ENCODE measurements around the gene DCHS2. TPM values are rescaled to one million over a fixed set of nuclear protein-coding genes. Genes with fewer than 3 reads are reported as not detected.

DCHS2 gene
- total RNA-seq, 1 donor from 2014 or later = 0.13 TPM

- H3K4me3 Mint-ChIP-seq (ENCODE audit: unreplicated experiment) = no peak overlapping the region
- no peaks in the 10 kb centered on the region for H3K9me3 Mint-ChIP-seq (ENCODE audit: unreplicated experiment)
- no peak overlapping the region for H3K27ac Mint-ChIP-seq (ENCODE audit: unreplicated experiment)
- no peak for DNase-seq (ENCODE audit: extremely low spot score, unreplicated experiment)
- H3K27me3 Mint-ChIP-seq (ENCODE audit: unreplicated experiment) = peaks cover 22% of the 10 kb centered on the region
- H3K4me1 Mint-ChIP-seq (ENCODE audit: unreplicated experiment) = no peaks in the 10 kb centered on the region
- H3K36me3 Mint-ChIP-seq (ENCODE audit: unreplicated experiment) = no peaks in the 10 kb centered on the region
- TF ChIP-seq CTCF (IDR thresholded peaks at IDR 0.05) = no peak
These were observed 13.1 kb downstream of the DCHS2 start for GRCh38 chr4:154478547-154478946.

- H3K27me3 Mint-ChIP-seq (ENCODE audit: unreplicated experiment) = peaks cover 26% of the 10 kb centered on the region
- no peaks in the 10 kb centered on the region for H3K36me3 Mint-ChIP-seq (ENCODE audit: unreplicated experiment)
- DNase-seq (ENCODE audit: extremely low spot score, unreplicated experiment) = no peak
- H3K4me1 Mint-ChIP-seq (ENCODE audit: unreplicated experiment) = no peaks in the 10 kb centered on the region
- H3K27ac Mint-ChIP-seq (ENCODE audit: unreplicated experiment) = no peak overlapping the region
- no peak overlapping the region for H3K4me3 Mint-ChIP-seq (ENCODE audit: unreplicated experiment)
- H3K9me3 Mint-ChIP-seq (ENCODE audit: unreplicated experiment) = no peaks in the 10 kb centered on the region
- TF ChIP-seq CTCF (IDR thresholded peaks at IDR 0.05) = no peak
These were observed 13.5 kb downstream of the DCHS2 start for GRCh38 chr4:154478128-154478527.

GRCh38 chr4:154476232-154476631 lies 15.4 kb downstream of the DCHS2 start:
- Mint-ChIP-seq H3K27ac (ENCODE audit: unreplicated experiment) (no peak overlapping the region), H3K4me1 (ENCODE audit: unreplicated experiment) (no peaks in the 10 kb centered on the region), H3K27me3 (ENCODE audit: unreplicated experiment) (peaks cover 33% of the 10 kb centered on the region), H3K36me3 (ENCODE audit: unreplicated experiment) (no peaks in the 10 kb centered on the region), H3K4me3 (ENCODE audit: unreplicated experiment) (no peak overlapping the region), H3K9me3 (ENCODE audit: unreplicated experiment) (no peaks in the 10 kb centered on the region)
- no peak for TF ChIP-seq CTCF (IDR thresholded peaks at IDR 0.05)
- no peak for DNase-seq (ENCODE audit: extremely low spot score, unreplicated experiment)

- Mint-ChIP-seq H3K27ac (ENCODE audit: unreplicated experiment) (no peak overlapping the region), H3K36me3 (ENCODE audit: unreplicated experiment) (no peaks in the 10 kb centered on the region), H3K4me1 (ENCODE audit: unreplicated experiment) (no peaks in the 10 kb centered on the region), H3K4me3 (ENCODE audit: unreplicated experiment) (no peak overlapping the region), H3K27me3 (ENCODE audit: unreplicated experiment) (peaks cover 36% of the 10 kb centered on the region), H3K9me3 (ENCODE audit: unreplicated experiment) (no peaks in the 10 kb centered on the region)
- DNase-seq (ENCODE audit: extremely low spot score, unreplicated experiment) = no peak
- TF ChIP-seq CTCF (IDR thresholded peaks at IDR 0.05) = no peak
These were observed 15.8 kb downstream of the DCHS2 start for GRCh38 chr4:154475820-154476219.

GRCh38 chr4:154473497-154473896 lies 18.1 kb downstream of the DCHS2 start:
- H3K4me3 Mint-ChIP-seq (ENCODE audit: unreplicated experiment) = no peak overlapping the region
- H3K27me3 Mint-ChIP-seq (ENCODE audit: unreplicated experiment) = peaks cover 42% of the 10 kb centered on the region
- H3K36me3 Mint-ChIP-seq (ENCODE audit: unreplicated experiment) = no peaks in the 10 kb centered on the region
- DNase-seq (ENCODE audit: extremely low spot score, unreplicated experiment) = no peak
- no peaks in the 10 kb centered on the region for H3K9me3 Mint-ChIP-seq (ENCODE audit: unreplicated experiment)
- no peak for TF ChIP-seq CTCF (IDR thresholded peaks at IDR 0.05)
- no peaks in the 10 kb centered on the region for H3K4me1 Mint-ChIP-seq (ENCODE audit: unreplicated experiment)
- no peak overlapping the region for H3K27ac Mint-ChIP-seq (ENCODE audit: unreplicated experiment)
